ENCODE data around the gene KIF16B.

Gene KIF16B

DNA sequence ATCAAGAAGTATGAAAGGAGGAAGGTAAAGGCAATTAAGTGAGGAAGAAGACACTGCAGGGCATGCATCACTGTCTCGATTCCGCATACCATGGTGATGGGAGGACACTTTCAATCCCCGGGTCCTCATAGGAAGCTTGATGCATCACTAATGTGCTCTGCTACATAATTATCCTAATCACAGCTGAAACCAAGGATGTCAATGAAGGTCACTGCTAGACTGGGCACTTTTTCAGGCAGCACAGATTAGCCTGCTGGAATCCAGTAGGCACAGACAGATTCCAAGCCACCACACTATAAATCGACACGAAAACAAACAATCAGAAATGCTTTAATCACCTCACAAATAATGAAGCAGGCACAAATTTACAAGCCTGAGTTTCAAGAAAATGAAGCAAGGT, 206.7 kb downstream of the KIF16B start:
- H3K4me3 ChIP-seq (ENCODE audit: low read depth, low read length) = no peak overlapping the region
- TF ChIP-seq, protein P1, sequence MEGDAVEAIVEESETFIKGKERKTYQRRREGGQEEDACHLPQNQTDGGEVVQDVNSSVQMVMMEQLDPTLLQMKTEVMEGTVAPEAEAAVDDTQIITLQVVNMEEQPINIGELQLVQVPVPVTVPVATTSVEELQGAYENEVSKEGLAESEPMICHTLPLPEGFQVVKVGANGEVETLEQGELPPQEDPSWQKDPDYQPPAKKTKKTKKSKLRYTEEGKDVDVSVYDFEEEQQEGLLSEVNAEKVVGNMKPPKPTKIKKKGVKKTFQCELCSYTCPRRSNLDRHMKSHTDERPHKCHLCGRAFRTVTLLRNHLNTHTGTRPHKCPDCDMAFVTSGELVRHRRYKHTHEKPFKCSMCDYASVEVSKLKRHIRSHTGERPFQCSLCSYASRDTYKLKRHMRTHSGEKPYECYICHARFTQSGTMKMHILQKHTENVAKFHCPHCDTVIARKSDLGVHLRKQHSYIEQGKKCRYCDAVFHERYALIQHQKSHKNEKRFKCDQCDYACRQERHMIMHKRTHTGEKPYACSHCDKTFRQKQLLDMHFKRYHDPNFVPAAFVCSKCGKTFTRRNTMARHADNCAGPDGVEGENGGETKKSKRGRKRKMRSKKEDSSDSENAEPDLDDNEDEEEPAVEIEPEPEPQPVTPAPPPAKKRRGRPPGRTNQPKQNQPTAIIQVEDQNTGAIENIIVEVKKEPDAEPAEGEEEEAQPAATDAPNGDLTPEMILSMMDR (IDR thresholded peaks at IDR 0.05; ENCODE audit: control insufficient read depth, extremely low read depth, insufficient read depth) = no peak
- DNase-seq (ENCODE audit: low read depth) = no peak

DNA sequence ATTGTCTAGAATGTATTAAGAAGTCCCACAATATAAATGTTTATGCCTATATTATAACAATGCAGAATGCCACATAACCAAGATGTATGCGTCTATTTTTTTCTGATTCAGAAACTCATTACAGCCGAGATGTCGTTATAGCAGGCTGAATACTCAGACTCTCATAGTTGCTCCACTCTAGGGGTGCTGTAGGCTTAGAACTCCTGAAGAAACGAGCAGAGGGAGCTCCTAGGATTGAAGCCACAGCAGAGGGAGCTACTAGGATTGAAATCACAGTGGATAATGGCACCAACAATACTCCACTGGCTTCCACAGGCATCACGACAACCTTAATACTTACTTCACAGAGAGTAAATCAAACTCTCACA, 208.9 kb downstream of the KIF16B start:
- H3K4me3 ChIP-seq (ENCODE audit: low read depth, low read length) = no peak overlapping the region
- DNase-seq (ENCODE audit: low read depth) = no peak
- TF ChIP-seq, protein P1 (IDR thresholded peaks at IDR 0.05; ENCODE audit: control insufficient read depth, extremely low read depth, insufficient read depth) = no peak

DNA sequence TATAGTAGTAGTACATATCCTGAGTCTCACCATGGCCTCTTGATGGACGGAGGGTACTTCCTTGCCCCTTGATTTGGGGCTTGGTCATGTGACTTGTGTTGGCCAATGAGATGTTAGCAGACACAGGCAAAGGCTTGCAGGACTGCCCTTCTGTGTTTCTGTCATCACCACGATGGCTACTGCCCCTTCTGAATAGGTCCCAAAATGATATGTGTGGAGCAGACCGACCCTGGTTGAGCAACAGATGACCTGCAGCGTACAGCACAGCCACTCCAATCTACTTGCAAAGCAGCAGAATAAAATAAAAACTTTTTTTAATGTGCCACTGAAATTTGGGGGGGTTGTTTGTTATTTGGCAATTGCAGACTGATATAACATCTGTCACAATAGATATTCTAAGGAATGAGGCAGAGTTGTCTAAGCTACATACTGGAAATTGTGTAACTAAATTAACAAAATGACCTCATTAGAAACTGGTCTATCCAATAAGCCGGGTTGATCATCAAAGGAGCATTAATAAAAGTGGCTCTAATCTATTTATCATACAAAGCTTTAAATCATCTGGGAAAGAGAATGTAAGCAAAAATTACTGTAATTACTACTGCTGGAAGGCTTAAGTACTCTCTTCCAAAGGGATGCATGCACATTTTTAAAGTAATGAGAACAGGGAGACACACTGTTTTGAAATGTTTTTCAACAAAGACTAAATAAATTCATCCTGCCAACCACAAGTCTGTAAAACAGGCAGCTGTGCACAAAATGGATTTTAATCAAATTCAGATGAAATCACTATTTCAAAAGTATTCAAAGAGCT, 209.5 kb downstream of the KIF16B start:
- DNase-seq (ENCODE audit: low read depth) = no peak
- no peak overlapping the region for H3K4me3 ChIP-seq (ENCODE audit: low read depth, low read length)
- TF ChIP-seq, protein P1 (IDR thresholded peaks at IDR 0.05; ENCODE audit: control insufficient read depth, extremely low read depth, insufficient read depth) = no peak

DNA sequence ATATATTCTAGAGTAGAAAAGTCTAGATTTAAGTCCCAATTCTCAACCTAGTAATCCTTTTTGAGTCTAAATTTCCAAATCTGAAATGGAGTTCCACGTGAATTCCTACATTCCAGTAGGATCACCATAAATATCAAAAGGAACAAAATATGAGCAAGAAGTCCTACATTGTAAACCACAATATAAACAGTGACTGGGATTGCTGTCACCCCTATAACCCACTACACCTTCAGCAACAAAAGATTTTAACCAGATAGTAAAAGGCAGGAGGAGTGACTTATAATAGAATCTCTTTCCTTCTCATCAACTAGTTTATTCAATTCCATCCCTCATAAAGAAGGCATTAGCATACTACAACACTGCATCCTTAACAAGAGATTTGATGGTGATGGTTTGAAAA, 210.6 kb downstream of the KIF16B start:
- no peak for DNase-seq (ENCODE audit: low read depth)
- TF ChIP-seq, protein P1 (IDR thresholded peaks at IDR 0.05; ENCODE audit: control insufficient read depth, extremely low read depth, insufficient read depth) = no peak
- H3K4me3 ChIP-seq (ENCODE audit: low read depth, low read length) = no peak overlapping the region

DNA sequence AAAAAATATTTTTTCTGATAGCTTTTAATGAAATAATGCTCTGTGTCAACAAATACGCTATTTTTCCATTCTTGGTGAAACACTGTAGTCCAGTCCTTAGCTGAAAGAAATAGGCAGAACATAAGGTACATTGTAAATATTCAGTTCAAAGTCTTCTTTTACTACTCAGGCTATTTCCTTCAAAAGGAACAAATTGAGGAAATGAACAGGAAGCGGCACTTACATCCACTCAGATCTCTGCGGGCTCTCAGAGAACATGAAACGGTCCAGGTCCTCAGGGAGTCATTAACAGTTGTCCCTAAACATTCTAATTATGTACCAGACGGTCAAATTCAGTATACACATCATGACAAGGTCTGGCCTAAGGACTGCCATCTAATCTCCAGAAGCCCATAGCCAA, 212.6 kb downstream of the KIF16B start:
- TF ChIP-seq, protein P1 (IDR thresholded peaks at IDR 0.05; ENCODE audit: control insufficient read depth, extremely low read depth, insufficient read depth) = no peak
- DNase-seq (ENCODE audit: low read depth) = no peak
- H3K4me3 ChIP-seq (ENCODE audit: low read depth, low read length) = no peak overlapping the region

DNA sequence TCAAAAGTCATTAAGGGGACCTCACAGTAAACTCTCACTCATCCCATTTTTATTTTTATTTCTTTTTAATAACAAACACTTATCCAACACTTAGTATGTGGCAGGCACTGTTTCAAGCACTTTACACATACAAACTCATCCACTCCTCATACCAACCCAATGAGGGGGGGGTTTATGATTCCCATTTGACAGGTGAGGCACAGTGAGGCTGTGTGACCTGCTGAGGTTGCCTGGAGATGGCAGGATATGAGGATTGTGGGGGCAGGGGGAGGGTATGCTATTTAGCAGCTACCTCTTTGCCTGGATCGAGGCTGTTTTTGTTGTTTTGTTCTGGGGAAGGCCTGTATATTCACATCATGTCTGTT, 219.8 kb downstream of the KIF16B start:
- no peak overlapping the region for H3K4me3 ChIP-seq (ENCODE audit: low read depth, low read length)
- DNase-seq (ENCODE audit: low read depth) = no peak
- TF ChIP-seq, protein P1 (IDR thresholded peaks at IDR 0.05; ENCODE audit: control insufficient read depth, extremely low read depth, insufficient read depth) = no peak

Measured in LNCaP clone FGC (cell line).